Left lung (tissue), 10 donors: ENCODE data around the gene TCAIM. TPM values are rescaled to one million over a fixed set of nuclear protein-coding genes. Genes with fewer than 3 reads are reported as not detected.
"Not testable (repeated sequence)": the region's sequence is repeated elsewhere in the genome, so short reads cannot be mapped to it uniquely, and the experiment has no call there.

Experiments used
- ATAC-seq: fragments of 200-7000 bp; cut with Tn5 transposase; one replicate; pipeline ENCODE4 v1.9.1; 2020; ENCODE audit warnings: moderate library complexity
- DNase-seq, 4 donors: peaks; one replicate each; pipeline ENCODE4 v3.0.0-alpha.2; 2013 to 2020
- H3K27ac ChIP-seq, 2 donors: fragments of 200-600 bp; sonication (generic) in 1 of 2; one replicate each; pipeline versions ENCODE4 v1.5.0 to v1.8.0; 2020 to 2021
- H3K27me3 ChIP-seq, 2 donors: fragments of 200-600 bp; sonication (generic) in 1 of 2; one replicate each; pipeline versions ENCODE4 v1.5.0 to v1.8.0; 2020 to 2021
- H3K36me3 ChIP-seq, 2 donors: fragments of 200-600 bp; sonication (generic) in 1 of 2; one replicate each; pipeline versions ENCODE4 v1.5.0 to v1.8.0; 2020 to 2021
- H3K4me1 ChIP-seq, 2 donors: fragments of 200-600 bp; one replicate each; pipeline ENCODE4 v1.8.0; 2021
- H3K4me3 ChIP-seq, 2 donors: fragments of 200-600 bp; sonication (generic) in 1 of 2; one replicate each; pipeline versions ENCODE4 v1.5.0 to v1.8.0; 2020 to 2021; ENCODE audit warnings: mild to moderate bottlenecking in 1 of 2
- H3K9me3 ChIP-seq, 2 donors: fragments of 200-600 bp; sonication (generic) in 1 of 2; one replicate each; pipeline versions ENCODE4 v1.5.0 to v1.8.0; 2020 to 2021
- CTCF ChIP-seq, 2 donors: fragments of 200-600 bp; sonication (generic) in 1 of 2; IDR thresholded peaks; one replicate each; pipeline versions ENCODE4 v1.5.0 to v1.8.0; 2021; ENCODE audit warnings: antibody characterized with exemption in 2 of 2
- intact Hi-C, 2 donors: fragments of 100-400 bp; cut with DNase I; formaldehyde crosslinking; loops; one replicate each; pipeline versions ENCODE4 v1.11.2 to v1.14.2; 2022
- polyA plus RNA-seq, 6 donors: library from polyadenylated mRNA; unstranded; fragments of 120-200 nt; gene quantifications; one replicate each; pipeline ENCODE4 v1.2.1, GENCODE V29; 2013; ENCODE audit not compliant: insufficient read length in 6 of 6
- total RNA-seq, 2 donors: library from RNA; stranded (reverse); fragmentation: NEBNext Ultra II Directional; extraction: Animal tissue kit (Norgen Biotek cat#: 25700); gene quantifications; one replicate each; pipeline ENCODE4 v1.2.1, GENCODE V29; 2021
- donor health status: DM: no; HTN: yes; CAD: no.
- donor health status: DM: no; HTN: no; CAD: no.

Gene TCAIM
- total and polyA plus RNA-seq, 8 donors, result 23.4 to 30.2 (median 25.6) TPM

- Histone ChIP-seq H3K36me3 (peaks cover 0 to 14% of the 10 kb centered on the region in 2 donors), H3K4me1 (no peaks in the 10 kb centered on the region), H3K4me3 (no peak overlapping the region), H3K27ac (no peak overlapping the region), H3K9me3 (no peaks in the 10 kb centered on the region), H3K27me3 (no peaks in the 10 kb centered on the region)
- no peak for TF ChIP-seq CTCF (IDR thresholded peaks at IDR 0.05)
- ATAC-seq (no peak), DNase-seq (no peak)
- intact Hi-C loops, result no loop called here
These were observed 73.8 kb downstream of the TCAIM start for GRCh38 chr3:44412365-44412764.

GRCh38 chr3:44414517-44415090 lies 76.0 kb downstream of the TCAIM start:
- no peaks in the 10 kb centered on the region for H3K4me1 ChIP-seq
- H3K36me3 ChIP-seq, result peaks cover 0 to 2% of the 10 kb centered on the region in 2 donors
- no peaks in the 10 kb centered on the region for H3K27me3 ChIP-seq
- H3K9me3 ChIP-seq, result no peaks in the 10 kb centered on the region
- H3K4me3 ChIP-seq, result no peak overlapping the region
- no peak overlapping the region for H3K27ac ChIP-seq
- ATAC-seq, result no peak
- DNase-seq, result no peak
- TF ChIP-seq CTCF (IDR thresholded peaks at IDR 0.05), result no peak
- intact Hi-C loops, result no loop called here

- no peak overlapping the region for H3K4me3 ChIP-seq
- H3K27ac ChIP-seq, result no peak overlapping the region
- no peak for DNase-seq
- intact Hi-C loops, result no loop called here
- no peaks in the 10 kb centered on the region for H3K9me3 ChIP-seq
- TF ChIP-seq CTCF (IDR thresholded peaks at IDR 0.05), result no peak
- no peaks in the 10 kb centered on the region for H3K36me3 ChIP-seq
- ATAC-seq, result no peak
- no peaks in the 10 kb centered on the region for H3K4me1 ChIP-seq
- no peaks in the 10 kb centered on the region for H3K27me3 ChIP-seq
These were observed 76.9 kb downstream of the TCAIM start for GRCh38 chr3:44415421-44415820.

GRCh38 chr3:44416031-44417030 lies 77.8 kb downstream of the TCAIM start:
- intact Hi-C loops, result no loop called here

GRCh38 chr3:44418118-44418517 lies 79.6 kb downstream of the TCAIM start:
- H3K27ac ChIP-seq, H3K27me3 ChIP-seq, H3K4me1 ChIP-seq, H3K36me3 ChIP-seq, DNase-seq, intact Hi-C loops, H3K4me3 ChIP-seq, ATAC-seq, H3K9me3 ChIP-seq: not testable (repeated sequence)

More at GRCh38 chr3:44416031-44417030, 77.8 kb downstream of the TCAIM start:
- TF ChIP-seq CTCF (IDR thresholded peaks at IDR 0.05), result no peak
- Histone ChIP-seq H3K27ac (no peak overlapping the region), H3K4me1 (no peaks in the 10 kb centered on the region), H3K4me3 (no peak overlapping the region), H3K9me3 (no peaks in the 10 kb centered on the region), H3K36me3 (peaks cover 0 to 4% of the 10 kb centered on the region in 2 donors), H3K27me3 (no peaks in the 10 kb centered on the region)
- ATAC-seq, result no peak
- DNase-seq, result no peak
